Activated CD4-positive, CD25-positive, alpha-beta regulatory T cell treated with anti-CD3 and anti-CD28 coated beads, Interleukin-2, amount 50 U/mL, for 24 hours (primary cell): ENCODE results near the gene FBXW7.

Experiments
- ATAC-seq, 2 donors: fragments of 150-1000 bp; cut with Tn5 transposase; one replicate each; pipeline ENCODE4 v1.10.0; 2021; ENCODE audit warnings: mild to moderate bottlenecking in 1 of 2, moderate library complexity in 1 of 2

FBXW7 gene

GRCh38 chr4:152364883-152365282 lies 171.0 kb downstream of the FBXW7 start:
- no peak for ATAC-seq

- no peak for ATAC-seq
Observed at GRCh38 chr4:152364383-152364782, 171.5 kb downstream of the FBXW7 start.

- no peak for ATAC-seq
Observed at GRCh38 chr4:152363904-152364303, 172.0 kb downstream of the FBXW7 start.

GRCh38 chr4:152363086-152363485 lies 172.8 kb downstream of the FBXW7 start:
- no peak for ATAC-seq

- ATAC-seq: no peak
Observed at GRCh38 chr4:152360045-152360410, 175.9 kb downstream of the FBXW7 start.

- no peak for ATAC-seq
Observed at GRCh38 chr4:152359208-152360044, 176.5 kb downstream of the FBXW7 start.

- no peak for ATAC-seq
Observed at GRCh38 chr4:152357206-152357605, 178.7 kb downstream of the FBXW7 start.

GRCh38 chr4:152356428-152357034 lies 179.4 kb downstream of the FBXW7 start:
- no peak for ATAC-seq

- ATAC-seq: no peak
Observed at GRCh38 chr4:152352622-152353116, 183.2 kb downstream of the FBXW7 start.

GRCh38 chr4:152352215-152352614 lies 183.7 kb downstream of the FBXW7 start:
- no peak for ATAC-seq

- ATAC-seq: no peak
Observed at GRCh38 chr4:152351080-152351479, 184.8 kb downstream of the FBXW7 start.

- no peak for ATAC-seq
Observed at GRCh38 chr4:152348670-152349069, 187.2 kb downstream of the FBXW7 start.

- no peak for ATAC-seq
Observed at GRCh38 chr4:152346979-152347378, 188.9 kb downstream of the FBXW7 start.

- ATAC-seq: no peak
Observed at GRCh38 chr4:152346526-152346925, 189.4 kb downstream of the FBXW7 start.

- no peak for ATAC-seq
Observed at GRCh38 chr4:152344001-152344400, 191.9 kb downstream of the FBXW7 start.

- ATAC-seq: no peak
Observed at GRCh38 chr4:152342293-152342692, 193.6 kb downstream of the FBXW7 start.

- no peak for ATAC-seq
Observed at GRCh38 chr4:152340818-152341217, 195.1 kb downstream of the FBXW7 start.

GRCh38 chr4:152339576-152339975 lies 196.3 kb downstream of the FBXW7 start:
- ATAC-seq: no peak

- no peak for ATAC-seq
Observed at GRCh38 chr4:152334931-152335330, 201.0 kb downstream of the FBXW7 start.

- ATAC-seq: no peak
Observed at GRCh38 chr4:152331042-152331441, 204.8 kb downstream of the FBXW7 start.

- ATAC-seq: no peak
Observed at GRCh38 chr4:152328582-152328981, 207.3 kb downstream of the FBXW7 start.

- no peak for ATAC-seq
Observed at GRCh38 chr4:152327606-152328453, 208.1 kb downstream of the FBXW7 start.

GRCh38 chr4:152325831-152326230 lies 210.1 kb downstream of the FBXW7 start:
- ATAC-seq: no peak
